GM18873 (cell line): ENCODE measurements around the gene AHCTF1.
"Not testable (repeated sequence)": the region's sequence is repeated elsewhere in the genome, so short reads cannot be mapped to it uniquely, and the experiment has no call there.

ENCODE experiments used
- ATAC-seq: cut with Tn5 transposase; IDR thresholded peaks from one replicate; pipeline ENCODE4 v1.9.1; 2021; ENCODE audit warnings: mild to moderate bottlenecking, moderate library complexity, moderate number of reproducible peaks; ENCODE audit not compliant: unreplicated experiment, low FRiP score

The AHCTF1 gene

GRCh38 chr1:246850640-246851039, 81.1 kb downstream of the AHCTF1 start:
- not testable (repeated sequence) for ATAC-seq

DNA sequence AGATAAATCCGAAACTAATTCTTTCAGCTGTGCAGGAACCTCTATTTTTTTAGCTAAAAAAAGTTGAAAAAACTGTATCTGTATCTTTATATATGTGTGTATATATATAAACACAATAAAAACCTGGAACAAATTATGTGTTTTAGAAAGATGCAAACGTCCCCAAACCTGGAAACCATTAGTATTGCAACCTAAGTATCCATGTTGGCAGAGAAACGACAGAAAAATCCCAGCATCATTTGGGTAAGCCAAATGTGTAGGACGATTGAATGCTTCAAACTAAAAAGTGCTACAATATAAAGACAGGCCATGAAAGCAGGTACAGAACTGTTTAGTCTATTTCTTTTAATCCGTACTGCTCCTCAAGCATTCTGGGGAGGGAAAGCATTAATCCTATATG, 87.9 kb downstream of the AHCTF1 start:
- ATAC-seq: no peak

- not testable (repeated sequence) for ATAC-seq
Observed at GRCh38 chr1:246840761-246841160, 91.0 kb downstream of the AHCTF1 start.

- ATAC-seq: no peak
Observed at GRCh38 chr1:246838118-246838456, 93.7 kb downstream of the AHCTF1 start.

DNA sequence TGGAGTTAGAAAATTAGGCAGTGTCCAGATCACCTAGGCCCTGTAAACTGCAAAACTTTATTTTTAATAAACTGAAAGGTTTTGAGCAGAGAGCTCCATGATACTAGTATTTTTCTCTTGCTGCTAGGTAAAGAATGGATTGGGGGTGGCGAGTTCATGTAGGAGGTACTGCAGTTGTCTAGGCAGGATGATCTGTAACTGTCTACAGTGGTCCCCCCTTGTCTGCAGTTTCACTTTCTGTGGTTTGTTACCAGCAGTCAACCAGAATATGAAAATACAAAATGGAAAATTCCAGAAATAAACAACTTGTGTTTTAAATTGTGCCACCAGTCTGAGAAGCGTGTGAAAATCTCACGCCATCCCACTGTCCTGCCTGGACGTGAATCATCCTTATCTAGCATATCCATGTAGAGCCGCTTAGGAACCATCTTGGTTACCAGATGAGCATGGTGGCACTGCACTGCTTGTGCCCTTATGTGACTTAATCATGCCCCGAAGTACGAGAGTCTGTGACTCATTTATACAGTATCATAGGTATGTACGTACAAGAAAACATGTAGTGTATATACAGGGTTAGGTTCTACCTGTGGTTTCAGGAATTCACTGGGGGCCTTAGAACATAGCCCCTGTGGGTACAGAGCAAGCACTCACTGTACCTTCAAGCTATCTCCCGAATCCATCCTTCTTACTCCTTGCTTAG, 94.2 kb downstream of the AHCTF1 start:
- ATAC-seq: no peak

GRCh38 chr1:246836209-246836966, 95.4 kb downstream of the AHCTF1 start:
- ATAC-seq: no peak

GRCh38 chr1:246831543-246831942, 100.2 kb downstream of the AHCTF1 start:
- ATAC-seq: no peak

GRCh38 chr1:246828818-246829217, 102.9 kb downstream of the AHCTF1 start:
- ATAC-seq: no peak

GRCh38 chr1:246827396-246827795, 104.4 kb downstream of the AHCTF1 start:
- no peak for ATAC-seq

DNA sequence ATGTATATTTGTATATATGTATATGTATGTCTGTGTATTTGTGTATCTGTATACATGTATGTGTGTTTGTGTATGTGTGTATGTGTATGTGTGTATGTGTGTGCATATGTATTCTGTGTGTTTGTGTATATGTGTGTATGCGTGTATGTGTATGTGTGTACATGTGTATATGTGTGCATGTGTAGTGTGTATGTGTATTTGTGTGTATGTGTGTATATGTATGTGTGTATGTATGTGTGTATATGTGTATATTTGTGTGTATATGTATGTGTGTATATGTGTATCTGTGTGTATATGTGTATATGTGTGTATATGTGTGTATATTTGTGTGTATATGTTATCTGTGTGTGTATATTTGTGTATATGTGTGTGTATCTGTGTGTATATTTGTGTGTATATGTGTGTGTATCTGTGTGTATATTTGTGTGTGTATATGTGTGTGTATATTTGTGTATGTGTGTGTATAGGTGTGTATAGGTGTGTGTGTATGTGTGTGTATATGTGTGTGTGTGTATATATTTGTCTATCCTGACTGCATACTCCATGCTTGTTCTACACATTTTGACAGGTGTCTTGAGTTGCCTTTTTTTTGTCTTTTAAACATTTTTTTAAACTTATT, 106.1 kb downstream of the AHCTF1 start:
- ATAC-seq: no peak

- no peak for ATAC-seq
Observed at GRCh38 chr1:246824541-246824940, 107.2 kb downstream of the AHCTF1 start.

DNA sequence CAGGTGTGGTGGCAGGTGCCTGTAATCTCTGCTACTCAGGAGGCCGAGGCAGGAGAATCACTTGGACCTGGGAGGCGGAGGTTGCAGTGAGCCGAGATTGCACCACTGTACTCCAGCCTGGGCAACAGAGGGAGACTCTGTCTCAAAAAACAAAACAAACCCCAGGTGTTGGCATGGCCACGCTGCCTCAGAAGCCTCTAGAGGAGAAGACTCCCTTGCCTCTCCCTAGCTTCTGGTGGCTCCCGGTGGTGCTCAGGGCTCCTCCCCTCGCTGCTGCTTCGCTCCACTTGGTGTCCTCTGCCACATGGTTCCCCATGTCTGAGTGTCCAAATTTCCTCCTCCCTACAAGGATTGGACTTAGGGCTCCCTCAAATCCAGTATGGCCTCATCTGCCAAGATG, 109.6 kb downstream of the AHCTF1 start:
- not testable (repeated sequence) for ATAC-seq

GRCh38 chr1:246820666-246821065, 111.1 kb downstream of the AHCTF1 start:
- no peak for ATAC-seq

DNA sequence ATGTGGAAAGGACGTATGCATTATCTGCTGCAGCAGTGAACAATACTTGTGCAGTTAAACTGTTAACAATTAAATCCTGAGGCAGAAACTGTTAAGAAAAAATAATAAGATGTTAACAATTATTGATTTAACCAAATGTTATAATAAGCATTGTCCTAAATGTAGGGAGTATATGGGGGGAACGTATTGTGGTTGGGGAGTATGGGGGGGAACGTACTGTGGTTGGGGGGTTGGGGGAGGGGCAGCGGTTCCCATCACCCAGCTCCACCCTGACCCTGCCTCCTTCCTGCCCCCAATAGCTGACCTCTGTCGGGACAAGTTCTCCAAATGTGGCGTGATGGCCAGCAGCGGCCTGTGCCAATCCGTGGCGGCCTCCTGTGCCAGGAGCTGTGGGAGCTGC, 114.0 kb downstream of the AHCTF1 start:
- not testable (repeated sequence) for ATAC-seq

DNA sequence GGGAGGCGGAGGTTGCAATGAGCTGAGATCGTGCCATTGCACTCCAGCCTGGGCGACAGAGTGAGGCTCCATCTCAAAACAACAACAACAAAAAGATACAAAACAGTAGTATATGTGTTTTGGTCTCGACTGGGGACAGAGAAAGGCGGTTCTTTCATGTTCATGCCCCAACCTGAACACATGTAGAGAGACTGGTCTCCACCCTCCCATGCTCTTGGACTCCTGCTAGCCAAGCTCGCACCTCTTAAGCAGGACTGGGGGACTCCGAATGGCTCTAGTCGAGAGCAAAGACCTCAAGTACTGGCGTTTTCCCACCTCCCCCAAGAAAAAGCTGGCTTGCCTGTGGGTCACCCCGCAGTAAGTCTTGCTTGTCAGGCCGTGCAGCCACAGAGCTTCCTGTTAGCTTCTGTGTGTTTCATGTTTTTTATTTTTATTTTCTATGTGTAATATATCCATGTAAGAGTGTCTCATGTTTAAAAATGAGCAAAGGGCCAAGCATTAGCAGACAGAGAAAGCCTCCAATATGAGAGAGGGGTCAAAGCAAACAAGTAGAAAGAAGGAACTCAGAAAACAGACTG, 116.0 kb downstream of the AHCTF1 start:
- ATAC-seq: no peak

- no peak for ATAC-seq
Observed at GRCh38 chr1:246814890-246815289, 116.9 kb downstream of the AHCTF1 start.

DNA sequence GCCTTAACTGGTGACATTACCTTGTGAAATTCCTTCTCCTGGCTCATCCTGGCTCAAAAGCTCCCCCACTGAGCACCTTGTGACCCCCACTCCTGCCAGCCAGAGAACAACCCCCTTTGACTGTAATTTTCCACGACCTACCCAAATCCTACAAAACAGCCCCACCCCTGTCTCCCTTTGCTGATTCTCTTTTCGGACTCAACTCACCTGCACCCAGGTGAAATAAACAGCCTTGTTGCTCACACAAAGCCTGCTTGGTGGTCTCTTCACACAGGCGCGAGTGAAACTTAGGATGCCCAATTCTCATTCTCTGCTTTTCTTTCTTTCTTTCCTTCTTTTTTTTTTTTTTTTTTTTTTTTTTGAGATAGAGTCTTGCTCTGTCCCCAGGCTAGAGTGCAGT, 118.4 kb downstream of the AHCTF1 start:
- ATAC-seq: not testable (repeated sequence)

- ATAC-seq: no peak
Observed at GRCh38 chr1:246811985-246812384, 119.8 kb downstream of the AHCTF1 start.

DNA sequence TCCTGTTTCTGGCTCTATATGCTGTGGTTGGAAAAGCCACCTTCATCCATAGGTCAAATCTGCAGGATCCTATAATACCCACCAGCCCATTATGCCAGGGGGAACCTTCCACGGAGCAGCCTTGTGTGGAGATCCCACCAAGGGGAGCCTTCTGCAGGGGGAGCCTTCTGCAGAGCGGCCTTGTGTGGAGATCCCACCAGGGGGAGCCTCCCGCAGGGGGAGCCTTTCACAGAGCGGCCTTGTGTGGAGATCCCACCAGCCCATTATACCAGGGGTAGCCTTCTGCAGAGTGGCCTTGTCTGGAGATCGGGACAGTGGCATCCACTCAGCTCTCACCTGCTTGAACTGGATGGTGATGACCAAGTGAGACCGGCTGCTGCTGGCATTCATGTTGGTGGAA, 122.3 kb downstream of the AHCTF1 start:
- no peak for ATAC-seq

GRCh38 chr1:246805135-246805716, 126.5 kb downstream of the AHCTF1 start:
- ATAC-seq: no peak

GRCh38 chr1:246803883-246804282, 127.9 kb downstream of the AHCTF1 start:
- ATAC-seq: no peak
